GM10248 (cell line): ENCODE measurements around the gene CACNA1B.
"Not testable (repeated sequence)": the region's sequence is repeated elsewhere in the genome, so short reads cannot be mapped to it uniquely, and the experiment has no call there.

Source experiments
- CTCF ChIA-PET: fragments of 300-600 bp; sonication (Branson Sonifier 250); formaldehyde crosslinking; extraction: SDS; loops from one replicate; lab custom pipeline; 2021; ENCODE audit warnings: antibody characterized with exemption; lab: Yijun Ruan, JAX
- POLR2A ChIA-PET: fragments of 350-650 bp; sonication (Branson Sonifier 250); formaldehyde crosslinking; extraction: SDS; loops from one replicate; lab custom pipeline; 2020; ENCODE audit warnings: antibody characterized with exemption; lab: Yijun Ruan, JAX
- DNase-seq: peaks from one replicate; pipeline ENCODE4 v3.0.0; 2012; ENCODE audit errors: extremely low spot score
- TF ChIP-seq, protein P1 (sequence below): IDR thresholded peaks from 2 replicates; pipeline ENCODE4 v1.5.1; 2012; ENCODE audit warnings: mild to moderate bottlenecking, low read depth; ENCODE audit errors: extremely low read depth, missing control alignments, control extremely low read depth

CACNA1B gene

DNA sequence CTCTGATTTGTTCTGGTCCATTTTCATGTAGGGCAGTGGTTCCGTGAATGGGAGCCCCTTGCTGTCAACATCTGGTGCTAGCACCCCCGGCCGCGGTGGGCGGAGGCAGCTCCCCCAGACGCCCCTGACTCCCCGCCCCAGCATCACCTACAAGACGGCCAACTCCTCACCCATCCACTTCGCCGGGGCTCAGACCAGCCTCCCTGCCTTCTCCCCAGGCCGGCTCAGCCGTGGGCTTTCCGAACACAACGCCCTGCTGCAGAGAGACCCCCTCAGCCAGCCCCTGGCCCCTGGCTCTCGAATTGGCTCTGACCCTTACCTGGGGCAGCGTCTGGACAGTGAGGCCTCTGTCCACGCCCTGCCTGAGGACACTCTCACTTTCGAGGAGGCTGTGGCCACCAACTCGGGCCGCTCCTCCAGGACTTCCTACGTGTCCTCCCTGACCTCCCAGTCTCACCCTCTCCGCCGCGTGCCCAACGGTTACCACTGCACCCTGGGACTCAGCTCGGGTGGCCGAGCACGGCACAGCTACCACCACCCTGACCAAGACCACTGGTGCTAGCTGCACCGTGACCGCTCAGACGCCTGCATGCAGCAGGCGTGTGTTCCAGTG is 244.0 kb downstream of the CACNA1B start:
- TF ChIP-seq, protein P1, sequence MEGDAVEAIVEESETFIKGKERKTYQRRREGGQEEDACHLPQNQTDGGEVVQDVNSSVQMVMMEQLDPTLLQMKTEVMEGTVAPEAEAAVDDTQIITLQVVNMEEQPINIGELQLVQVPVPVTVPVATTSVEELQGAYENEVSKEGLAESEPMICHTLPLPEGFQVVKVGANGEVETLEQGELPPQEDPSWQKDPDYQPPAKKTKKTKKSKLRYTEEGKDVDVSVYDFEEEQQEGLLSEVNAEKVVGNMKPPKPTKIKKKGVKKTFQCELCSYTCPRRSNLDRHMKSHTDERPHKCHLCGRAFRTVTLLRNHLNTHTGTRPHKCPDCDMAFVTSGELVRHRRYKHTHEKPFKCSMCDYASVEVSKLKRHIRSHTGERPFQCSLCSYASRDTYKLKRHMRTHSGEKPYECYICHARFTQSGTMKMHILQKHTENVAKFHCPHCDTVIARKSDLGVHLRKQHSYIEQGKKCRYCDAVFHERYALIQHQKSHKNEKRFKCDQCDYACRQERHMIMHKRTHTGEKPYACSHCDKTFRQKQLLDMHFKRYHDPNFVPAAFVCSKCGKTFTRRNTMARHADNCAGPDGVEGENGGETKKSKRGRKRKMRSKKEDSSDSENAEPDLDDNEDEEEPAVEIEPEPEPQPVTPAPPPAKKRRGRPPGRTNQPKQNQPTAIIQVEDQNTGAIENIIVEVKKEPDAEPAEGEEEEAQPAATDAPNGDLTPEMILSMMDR: no peak
- ChIA-PET POLR2A (no interaction called here), CTCF (no interaction called here)
- DNase-seq: no peak

DNA sequence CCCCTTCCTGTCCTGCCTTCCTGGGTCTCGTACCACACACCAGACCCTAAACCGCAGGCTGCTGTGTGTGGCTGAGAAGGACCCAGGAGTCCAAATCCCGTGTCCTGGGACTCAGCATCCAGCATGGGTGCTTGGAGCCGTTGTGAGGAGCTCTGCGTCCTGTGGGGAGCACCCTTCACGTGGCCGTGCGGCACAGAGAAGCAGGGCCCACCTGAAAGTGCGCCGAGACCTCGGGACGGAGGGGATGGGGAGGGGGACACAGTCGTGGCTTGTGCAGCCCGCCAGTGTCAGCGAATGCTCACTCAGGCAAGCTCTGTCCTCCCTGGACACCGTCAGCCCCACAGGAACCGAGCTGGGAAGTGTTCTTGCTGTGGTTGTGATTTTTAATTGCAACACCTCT is 244.6 kb downstream of the CACNA1B start:
- CTCF ChIA-PET: no interaction called here
- TF ChIP-seq, protein P1: no peak
- POLR2A ChIA-PET: no interaction called here
- no peak for DNase-seq

DNA sequence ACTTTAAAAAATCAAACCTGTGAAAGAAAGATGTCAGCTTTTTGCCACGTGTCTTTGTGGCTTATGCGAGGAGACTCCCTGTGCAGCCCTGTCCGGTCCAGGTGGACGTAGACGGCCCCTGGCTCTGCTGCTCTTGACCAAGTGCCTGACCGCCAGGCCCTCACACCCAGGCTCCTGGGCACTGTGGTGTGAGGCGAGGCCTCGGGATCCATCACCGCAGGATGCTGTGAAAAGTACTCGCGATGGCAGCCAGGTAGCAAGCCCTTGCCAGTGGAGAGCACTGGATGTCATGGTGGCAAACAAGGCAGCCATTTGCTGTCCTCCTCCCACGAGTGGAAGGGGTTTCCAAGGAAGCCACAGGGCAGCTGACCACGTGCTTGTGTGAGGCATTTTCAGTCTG is 245.1 kb downstream of the CACNA1B start:
- CTCF ChIA-PET: no interaction called here
- DNase-seq: no peak

DNA sequence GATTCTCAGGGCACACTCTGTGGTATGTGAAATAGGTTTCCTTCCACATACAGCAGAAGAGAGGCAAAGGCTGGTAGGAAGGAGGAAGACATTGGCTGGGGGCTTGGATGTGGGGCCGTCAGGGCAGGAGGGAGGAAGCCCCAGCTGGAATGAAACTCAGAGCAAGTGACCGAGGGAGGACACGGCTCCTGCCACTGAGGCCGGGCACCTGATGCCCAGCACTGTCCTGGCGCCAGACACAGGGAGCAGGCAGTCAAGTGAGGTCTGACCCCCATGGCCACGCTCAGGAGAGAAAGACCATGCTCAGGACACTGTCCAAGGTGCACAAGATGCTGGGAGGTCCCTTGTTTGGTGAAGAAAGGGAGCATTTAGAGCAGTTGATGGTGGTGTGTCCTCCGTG is 245.5 kb downstream of the CACNA1B start:
- TF ChIP-seq, protein P1: no peak
- ChIA-PET POLR2A (no interaction called here), CTCF (no interaction called here)
- no peak for DNase-seq

More for the DNA sequence above, 245.1 kb downstream of the CACNA1B start:
- TF ChIP-seq, protein P1: no peak
- POLR2A ChIA-PET: no interaction called here

DNA sequence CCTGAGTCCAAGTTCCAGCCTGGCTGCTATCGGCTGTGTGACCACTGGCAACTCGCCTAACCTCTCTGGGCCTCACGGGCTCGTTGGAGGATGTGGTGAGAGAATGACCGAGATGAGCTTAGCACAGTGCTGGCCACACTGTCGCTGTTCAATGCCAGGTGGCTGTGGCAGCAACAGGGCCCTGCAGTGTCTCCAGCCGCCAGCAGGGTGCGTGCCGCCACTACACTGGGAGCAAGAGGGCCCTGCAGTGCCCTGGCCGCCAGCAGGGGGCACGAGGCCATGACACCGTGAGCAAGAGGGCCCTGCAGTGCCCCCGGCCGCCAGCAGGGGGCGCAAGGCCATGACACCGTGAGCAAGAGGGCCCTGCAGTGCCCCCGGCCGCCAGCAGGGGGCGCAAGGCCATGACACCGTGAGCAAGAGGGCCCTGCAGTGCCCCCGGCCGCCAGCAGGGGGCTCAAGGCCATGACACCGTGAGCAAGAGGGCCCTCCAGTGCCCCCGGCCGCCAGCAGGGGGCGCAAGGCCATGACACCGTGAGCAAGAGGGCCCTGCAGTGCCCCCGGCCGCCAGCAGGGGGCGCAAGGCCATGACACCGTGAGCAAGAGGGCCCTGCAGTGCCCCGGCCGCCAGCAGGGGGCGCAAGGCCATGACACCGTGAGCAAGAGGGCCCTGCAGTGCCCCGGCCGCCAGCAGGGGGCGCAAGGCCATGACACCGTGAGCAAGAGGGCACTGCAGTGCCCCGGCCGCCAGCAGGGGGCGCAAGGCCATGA is 248.7 kb downstream of the CACNA1B start:
- TF ChIP-seq, protein P1: peak; percentile 64
- CTCF ChIA-PET, POLR2A ChIA-PET, DNase-seq: not testable (repeated sequence)

DNA sequence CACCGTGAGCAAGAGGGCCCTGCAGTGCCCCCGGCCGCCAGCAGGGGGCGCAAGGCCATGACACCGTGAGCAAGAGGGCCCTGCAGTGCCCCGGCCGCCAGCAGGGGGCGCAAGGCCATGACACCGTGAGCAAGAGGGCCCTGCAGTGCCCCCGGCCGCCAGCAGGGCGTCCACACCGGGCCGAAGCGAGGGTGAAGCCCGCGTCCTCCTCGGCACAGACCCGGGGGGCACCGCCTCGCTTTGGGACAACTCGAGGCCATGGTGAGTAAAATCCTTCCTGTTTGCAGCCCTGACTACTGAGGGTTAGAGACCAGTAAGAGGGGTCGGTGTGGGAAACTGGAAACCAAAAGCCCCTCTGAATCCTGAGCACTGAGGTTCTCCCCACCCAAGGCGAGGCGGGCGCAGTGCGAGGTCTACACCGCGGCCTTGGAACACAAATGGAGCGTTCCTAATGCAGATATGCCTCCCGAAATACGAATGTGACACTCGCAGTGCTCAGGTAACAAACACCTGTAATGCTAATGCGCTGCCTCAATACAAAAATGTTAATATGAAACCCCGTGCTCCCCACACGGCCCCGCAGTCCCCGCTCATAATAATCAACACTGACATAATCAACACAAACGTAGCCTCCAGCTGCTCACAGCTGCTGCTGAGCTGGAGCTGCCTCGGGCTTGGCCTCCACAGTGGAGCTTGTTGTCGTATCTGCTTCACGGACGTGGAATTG is 249.4 kb downstream of the CACNA1B start:
- CTCF ChIA-PET, DNase-seq, POLR2A ChIA-PET: not testable (repeated sequence)

DNA sequence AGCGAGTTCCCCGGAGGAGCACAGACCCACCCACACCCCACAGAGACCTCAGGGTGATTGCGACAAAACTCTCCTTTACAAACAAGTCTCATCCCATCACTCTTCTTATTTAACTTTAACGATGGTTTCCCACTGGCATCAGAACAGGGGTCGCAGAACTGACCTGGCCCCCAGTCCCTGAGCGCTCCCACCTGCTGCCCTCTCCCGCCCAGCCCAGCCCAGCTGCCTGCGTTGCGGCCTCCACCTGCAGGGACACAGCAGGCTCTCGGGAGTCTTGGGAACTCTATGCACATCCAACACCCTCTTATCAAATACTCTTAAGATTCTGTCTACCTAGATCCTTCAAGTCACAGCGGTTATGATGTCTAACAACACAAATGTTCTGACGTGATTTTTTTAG is 250.4 kb downstream of the CACNA1B start:
- CTCF ChIA-PET, DNase-seq, POLR2A ChIA-PET: not testable (repeated sequence)

DNA sequence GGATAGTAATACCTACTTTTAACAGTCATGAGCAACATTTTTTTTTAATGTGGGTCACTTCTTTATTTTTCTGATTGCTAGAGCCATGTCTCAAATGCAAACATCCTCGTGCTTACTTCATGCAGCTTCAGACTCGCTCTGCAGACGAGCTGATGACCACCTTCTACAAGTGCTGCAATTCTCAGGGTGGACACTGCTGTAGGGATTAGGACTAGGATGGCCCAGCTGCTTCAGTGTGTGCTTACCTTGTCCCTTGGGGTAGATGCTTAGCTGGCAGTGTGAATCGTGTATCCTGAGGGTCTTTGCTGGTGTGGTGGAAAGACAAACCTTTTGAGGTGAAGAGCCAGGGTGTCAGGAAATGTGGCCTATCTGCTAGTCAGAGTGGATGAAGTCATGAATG is 251.7 kb downstream of the CACNA1B start:
- DNase-seq, CTCF ChIA-PET, POLR2A ChIA-PET: not testable (repeated sequence)

DNA sequence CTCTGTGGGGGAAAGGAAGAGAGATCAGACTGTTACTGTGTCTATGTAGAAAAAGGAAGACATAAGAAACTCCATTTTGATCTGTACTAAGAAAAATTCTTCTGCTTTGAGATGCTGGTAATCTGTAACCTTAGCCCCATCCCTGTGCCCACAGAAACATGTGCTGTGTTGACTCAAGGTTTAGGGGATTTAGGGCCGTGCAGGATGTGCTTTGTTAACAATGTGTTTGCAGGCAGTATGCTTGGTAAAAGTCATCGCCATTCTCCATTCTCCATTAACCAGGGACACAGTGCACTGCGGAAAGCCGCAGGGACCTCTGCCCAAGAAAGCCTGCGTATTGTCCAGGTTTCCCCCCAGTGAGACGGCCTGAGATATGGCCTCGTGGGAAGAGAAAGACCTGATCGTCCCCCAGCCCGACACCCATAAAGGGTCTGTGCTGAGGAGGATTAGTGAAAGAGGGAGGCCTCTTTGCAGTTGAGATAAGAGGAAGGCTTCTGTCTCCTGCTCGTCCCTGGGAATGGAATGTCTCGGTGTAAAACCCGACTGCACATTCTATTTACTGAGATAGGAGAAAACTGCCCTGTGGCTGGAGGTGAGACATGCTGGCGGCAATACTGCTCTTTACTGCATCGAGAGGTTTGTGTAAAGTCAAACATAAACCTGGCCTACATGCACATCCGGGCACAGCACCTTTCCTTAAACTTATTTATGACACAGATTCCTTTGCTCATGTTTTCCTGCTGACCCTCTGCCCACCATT is 255.5 kb downstream of the CACNA1B start:
- DNase-seq, POLR2A ChIA-PET, CTCF ChIA-PET: not testable (repeated sequence)

DNA sequence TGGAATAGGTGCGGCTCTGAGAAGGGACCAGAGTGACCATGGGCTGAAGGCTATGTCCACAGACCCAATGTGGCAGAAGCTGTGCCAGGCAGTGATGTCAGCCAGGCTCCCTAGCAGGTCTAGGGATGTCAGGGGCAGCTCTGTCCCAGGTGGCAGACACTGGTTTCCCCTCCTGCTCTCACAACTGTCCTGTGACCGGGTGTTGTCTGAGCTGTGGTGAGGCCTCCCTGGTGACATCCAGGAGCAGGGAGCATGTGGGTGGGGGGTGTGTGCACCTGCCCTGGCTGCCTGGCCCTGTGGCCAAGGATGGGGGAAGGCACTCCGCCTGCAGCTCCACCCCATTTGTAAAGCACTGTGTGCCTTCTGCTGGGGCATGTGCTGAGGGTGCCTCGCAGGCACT is 257.0 kb downstream of the CACNA1B start:
- DNase-seq, POLR2A ChIA-PET, CTCF ChIA-PET: not testable (repeated sequence)

DNA sequence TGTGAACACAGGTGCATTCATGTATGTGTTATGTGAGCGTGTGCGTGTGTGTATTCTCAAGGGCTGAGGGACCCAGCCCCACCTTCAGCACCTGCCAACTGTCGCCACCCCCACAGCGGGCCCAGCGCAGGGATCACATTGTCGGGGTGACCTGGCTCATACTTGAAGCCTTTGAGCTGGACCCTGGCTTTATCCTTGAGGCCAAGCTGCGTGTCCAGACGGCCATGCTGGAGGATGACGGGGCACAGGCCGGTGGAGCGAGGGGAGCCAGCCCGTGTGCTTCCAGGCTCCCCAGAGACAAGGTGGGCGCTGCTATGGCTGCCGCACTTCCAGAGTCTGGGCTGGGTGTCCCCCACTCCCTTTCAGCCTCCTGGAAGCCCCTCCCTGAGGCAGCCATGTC is 261.5 kb downstream of the CACNA1B start:
- CTCF ChIA-PET, POLR2A ChIA-PET, DNase-seq: not testable (repeated sequence)
